Neural cell (in vitro differentiated cells): ENCODE data around the gene SUPT4H1. TPM values are rescaled to one million over a fixed set of nuclear protein-coding genes. Genes with fewer than 3 reads are reported as not detected.
A peak's percentile ranks its signal among the peaks of the same experiment; 100 is the strongest.

Source experiments
- H2AFZ ChIP-seq: fragments of 200-600, 300-800 bp; sonication (generic), shearing (Covaris generic); 2 replicates; pipeline ENCODE4 v1.6.0; 2014; ENCODE audit warnings: low read depth, mild to moderate bottlenecking, antibody characterized with exemption, low read length, moderate library complexity
- H3F3A ChIP-seq: fragments of 200-600 bp; shearing (Covaris generic); 2 replicates; pipeline ENCODE4 v1.6.1; 2016; ENCODE audit warnings: mild to moderate bottlenecking, moderate library complexity, mixed read lengths, antibody characterized with exemption, low read length; ENCODE audit not compliant: insufficient read depth, poor library complexity, severe bottlenecking
- H3K27ac ChIP-seq: fragments of 200-600, 300-800 bp; sonication (generic), shearing (Covaris generic); 2 replicates; pipeline ENCODE4 v1.5.1; 2014; ENCODE audit warnings: mild to moderate bottlenecking, low read length, moderate library complexity
- H3K27me3 ChIP-seq: fragments of 300-800, 200-600 bp; sonication (generic), shearing (Covaris generic); 2 replicates; pipeline ENCODE4 v1.6.0; 2014; ENCODE audit warnings: mild to moderate bottlenecking, low read depth, low read length, moderate library complexity; ENCODE audit not compliant: insufficient read depth
- H3K36me3 ChIP-seq: fragments of 300-800, 200-600 bp; sonication (generic), shearing (Covaris generic); 2 replicates; pipeline ENCODE4 v1.5.1; 2014; ENCODE audit warnings: mild to moderate bottlenecking, antibody characterized with exemption, low read length, moderate library complexity; ENCODE audit not compliant: insufficient read depth
- H3K4me2 ChIP-seq: fragments of 300-800, 200-600 bp; sonication (generic), shearing (Covaris generic); 2 replicates; pipeline ENCODE4 v1.6.0; 2014; ENCODE audit warnings: mild to moderate bottlenecking, low read length
- H3K4me3 ChIP-seq: fragments of 300-800, 200-600 bp; sonication (generic), shearing (Covaris generic); 2 replicates; pipeline ENCODE4 v1.5.1; 2014; ENCODE audit warnings: mild to moderate bottlenecking, low read length, moderate library complexity
- H3K79me2 ChIP-seq: fragments of 200-600 bp; shearing (Covaris generic); replicated peaks from 2 replicates; pipeline ENCODE4 v1.6.0; 2014; ENCODE audit warnings: mild to moderate bottlenecking, low read length, moderate library complexity; ENCODE audit not compliant: insufficient read depth
- H3K9ac ChIP-seq: fragments of 300-800, 200-600 bp; sonication (generic), shearing (Covaris generic); 2 replicates; pipeline ENCODE4 v1.6.1; 2016; ENCODE audit warnings: mild to moderate bottlenecking, low read length, mixed read lengths
- H3K9me2 ChIP-seq: fragments of 200-600 bp; shearing (Covaris generic); 2 replicates; pipeline ENCODE4 v1.6.1; 2016; ENCODE audit warnings: mild to moderate bottlenecking, low read length, mixed read lengths; ENCODE audit not compliant: insufficient read depth
- H3K9me3 ChIP-seq: fragments of 200-600, 300-800 bp; sonication (generic), shearing (Covaris generic); 2 replicates; pipeline ENCODE4 v1.6.1; 2016; ENCODE audit warnings: mild to moderate bottlenecking, mixed run types, low read length, moderate library complexity, mixed read lengths
- H4K20me1 ChIP-seq: fragments of 200-600 bp; shearing (Covaris generic); 2 replicates; pipeline ENCODE4 v1.6.1; 2016; ENCODE audit warnings: mild to moderate bottlenecking, mixed run types; ENCODE audit not compliant: insufficient read depth
- EP300 ChIP-seq: fragments of 450-650 bp; conservative IDR thresholded peaks from 2 replicates; pipeline ENCODE4 v1.6.1; 2014; ENCODE audit warnings: antibody characterized with exemption, mild to moderate bottlenecking, moderate library complexity; ENCODE audit not compliant: poor library complexity, severe bottlenecking
- EZH2 ChIP-seq: fragments of 200-600, 300-800 bp; shearing (Covaris generic), sonication (generic); IDR thresholded peaks from 2 replicates; pipeline ENCODE4 v1.6.1; 2014; ENCODE audit warnings: antibody characterized with exemption, low read length, borderline replicate concordance, mild to moderate bottlenecking; ENCODE audit not compliant: insufficient read depth, poor library complexity, severe bottlenecking
- MXI1 ChIP-seq: fragments of 450-650 bp; conservative IDR thresholded peaks from 2 replicates; pipeline ENCODE4 v1.6.1; 2014; ENCODE audit warnings: antibody characterized with exemption, mild to moderate bottlenecking; ENCODE audit not compliant: poor library complexity, severe bottlenecking
- POLR2AphosphoS5 ChIP-seq: IDR thresholded peaks from 2 replicates; pipeline ENCODE4 v1.6.1; 2012
- RAD21 ChIP-seq: fragments of 450-650 bp; conservative IDR thresholded peaks from 2 replicates; pipeline ENCODE4 v1.6.1; 2014; ENCODE audit warnings: antibody characterized with exemption, mild to moderate bottlenecking, moderate library complexity
- SMC3 ChIP-seq: fragments of 450-650 bp; conservative IDR thresholded peaks from 2 replicates; pipeline ENCODE4 v1.6.1; 2014; ENCODE audit warnings: antibody characterized with exemption, mild to moderate bottlenecking, moderate library complexity; ENCODE audit not compliant: poor library complexity
- TAF1 ChIP-seq: IDR thresholded peaks from 2 replicates; pipeline ENCODE4 v1.6.1; 2012; ENCODE audit warnings: low read depth
- polyA plus RNA-seq: library from polyadenylated mRNA; depleted of rRNA; stranded (reverse); fragments of >200 nt; gene quantifications from 2 replicates; pipeline ENCODE4 v1.2.3, GENCODE V29; 2014
- TF ChIP-seq, protein P1 (sequence below): IDR thresholded peaks from 2 replicates; pipeline ENCODE4 v1.6.1; 2012; ENCODE audit warnings: borderline replicate concordance
- TF ChIP-seq, protein P2 (sequence below): fragments of 450-650 bp; IDR thresholded peaks from 2 replicates; pipeline ENCODE4 v1.5.1; 2014; ENCODE audit warnings: antibody characterized with exemption, mild to moderate bottlenecking, moderate library complexity; ENCODE audit not compliant: poor library complexity, severe bottlenecking

Gene SUPT4H1
- polyA plus RNA-seq, 1 donor from 2014 or later, result 109 TPM

DNA sequence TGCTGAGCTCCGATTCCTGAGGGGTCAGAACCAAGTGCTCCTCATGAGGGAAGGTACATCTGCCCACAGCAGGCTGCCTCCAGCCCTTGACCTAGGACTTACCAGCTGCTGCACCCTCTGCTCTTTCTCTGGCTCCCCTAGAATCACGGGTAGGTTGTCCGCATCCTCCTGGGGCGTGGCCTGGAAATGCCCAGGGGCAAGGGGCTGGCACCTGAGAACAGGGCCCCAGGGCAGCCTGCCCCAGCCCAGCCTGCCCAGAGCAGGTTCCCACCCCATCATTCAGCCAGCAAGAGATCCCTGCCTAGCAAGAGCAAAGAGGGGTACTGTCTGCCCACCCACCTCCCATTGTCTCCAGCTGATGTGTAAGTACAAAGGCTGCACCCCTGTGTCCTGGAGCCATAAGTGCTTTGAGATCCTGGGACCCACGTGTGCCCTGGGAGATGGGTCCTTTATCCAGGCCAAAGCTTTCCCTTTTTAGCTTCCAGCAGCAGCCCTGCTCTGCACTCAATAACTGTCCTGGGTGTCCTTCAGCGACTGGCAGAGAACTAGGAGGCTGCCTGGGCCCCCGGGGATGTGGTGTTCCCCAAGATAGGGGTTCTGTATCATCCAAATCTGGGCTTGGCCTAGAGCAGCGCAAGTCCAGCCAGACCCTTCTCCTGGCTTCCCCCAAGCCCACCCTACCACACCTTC is 28.5 kb downstream of the SUPT4H1 start:
- Histone ChIP-seq H3K9me3 (no peaks in the 10 kb centered on the region), H3K4me2 (peak overlapping the region; percentile 96), H3K27ac (no peak overlapping the region), H3K79me2 (peaks cover 35% of the 10 kb centered on the region), H4K20me1 (no peaks in the 10 kb centered on the region), H3K27me3 (no peaks in the 10 kb centered on the region), H3K9me2 (no peaks in the 10 kb centered on the region), H3F3A (no peaks in the 10 kb centered on the region), H3K9ac (peak overlapping the region; percentile 64), H3K4me3 (peak overlapping the region; percentile 83), H2AFZ (no peak overlapping the region), H3K36me3 (no peaks in the 10 kb centered on the region)
- TF ChIP-seq RAD21, result no peak
- TF ChIP-seq, protein P1, sequence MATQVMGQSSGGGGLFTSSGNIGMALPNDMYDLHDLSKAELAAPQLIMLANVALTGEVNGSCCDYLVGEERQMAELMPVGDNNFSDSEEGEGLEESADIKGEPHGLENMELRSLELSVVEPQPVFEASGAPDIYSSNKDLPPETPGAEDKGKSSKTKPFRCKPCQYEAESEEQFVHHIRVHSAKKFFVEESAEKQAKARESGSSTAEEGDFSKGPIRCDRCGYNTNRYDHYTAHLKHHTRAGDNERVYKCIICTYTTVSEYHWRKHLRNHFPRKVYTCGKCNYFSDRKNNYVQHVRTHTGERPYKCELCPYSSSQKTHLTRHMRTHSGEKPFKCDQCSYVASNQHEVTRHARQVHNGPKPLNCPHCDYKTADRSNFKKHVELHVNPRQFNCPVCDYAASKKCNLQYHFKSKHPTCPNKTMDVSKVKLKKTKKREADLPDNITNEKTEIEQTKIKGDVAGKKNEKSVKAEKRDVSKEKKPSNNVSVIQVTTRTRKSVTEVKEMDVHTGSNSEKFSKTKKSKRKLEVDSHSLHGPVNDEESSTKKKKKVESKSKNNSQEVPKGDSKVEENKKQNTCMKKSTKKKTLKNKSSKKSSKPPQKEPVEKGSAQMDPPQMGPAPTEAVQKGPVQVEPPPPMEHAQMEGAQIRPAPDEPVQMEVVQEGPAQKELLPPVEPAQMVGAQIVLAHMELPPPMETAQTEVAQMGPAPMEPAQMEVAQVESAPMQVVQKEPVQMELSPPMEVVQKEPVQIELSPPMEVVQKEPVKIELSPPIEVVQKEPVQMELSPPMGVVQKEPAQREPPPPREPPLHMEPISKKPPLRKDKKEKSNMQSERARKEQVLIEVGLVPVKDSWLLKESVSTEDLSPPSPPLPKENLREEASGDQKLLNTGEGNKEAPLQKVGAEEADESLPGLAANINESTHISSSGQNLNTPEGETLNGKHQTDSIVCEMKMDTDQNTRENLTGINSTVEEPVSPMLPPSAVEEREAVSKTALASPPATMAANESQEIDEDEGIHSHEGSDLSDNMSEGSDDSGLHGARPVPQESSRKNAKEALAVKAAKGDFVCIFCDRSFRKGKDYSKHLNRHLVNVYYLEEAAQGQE, result no peak
- no peak for TF ChIP-seq TAF1
- no peak for TF ChIP-seq EP300
- TF ChIP-seq EZH2, result no peak
- no peak for TF ChIP-seq SMC3
- no peak for TF ChIP-seq MXI1
- no peak for TF ChIP-seq POLR2AphosphoS5
- TF ChIP-seq, protein P2, sequence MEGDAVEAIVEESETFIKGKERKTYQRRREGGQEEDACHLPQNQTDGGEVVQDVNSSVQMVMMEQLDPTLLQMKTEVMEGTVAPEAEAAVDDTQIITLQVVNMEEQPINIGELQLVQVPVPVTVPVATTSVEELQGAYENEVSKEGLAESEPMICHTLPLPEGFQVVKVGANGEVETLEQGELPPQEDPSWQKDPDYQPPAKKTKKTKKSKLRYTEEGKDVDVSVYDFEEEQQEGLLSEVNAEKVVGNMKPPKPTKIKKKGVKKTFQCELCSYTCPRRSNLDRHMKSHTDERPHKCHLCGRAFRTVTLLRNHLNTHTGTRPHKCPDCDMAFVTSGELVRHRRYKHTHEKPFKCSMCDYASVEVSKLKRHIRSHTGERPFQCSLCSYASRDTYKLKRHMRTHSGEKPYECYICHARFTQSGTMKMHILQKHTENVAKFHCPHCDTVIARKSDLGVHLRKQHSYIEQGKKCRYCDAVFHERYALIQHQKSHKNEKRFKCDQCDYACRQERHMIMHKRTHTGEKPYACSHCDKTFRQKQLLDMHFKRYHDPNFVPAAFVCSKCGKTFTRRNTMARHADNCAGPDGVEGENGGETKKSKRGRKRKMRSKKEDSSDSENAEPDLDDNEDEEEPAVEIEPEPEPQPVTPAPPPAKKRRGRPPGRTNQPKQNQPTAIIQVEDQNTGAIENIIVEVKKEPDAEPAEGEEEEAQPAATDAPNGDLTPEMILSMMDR, result no peak

DNA sequence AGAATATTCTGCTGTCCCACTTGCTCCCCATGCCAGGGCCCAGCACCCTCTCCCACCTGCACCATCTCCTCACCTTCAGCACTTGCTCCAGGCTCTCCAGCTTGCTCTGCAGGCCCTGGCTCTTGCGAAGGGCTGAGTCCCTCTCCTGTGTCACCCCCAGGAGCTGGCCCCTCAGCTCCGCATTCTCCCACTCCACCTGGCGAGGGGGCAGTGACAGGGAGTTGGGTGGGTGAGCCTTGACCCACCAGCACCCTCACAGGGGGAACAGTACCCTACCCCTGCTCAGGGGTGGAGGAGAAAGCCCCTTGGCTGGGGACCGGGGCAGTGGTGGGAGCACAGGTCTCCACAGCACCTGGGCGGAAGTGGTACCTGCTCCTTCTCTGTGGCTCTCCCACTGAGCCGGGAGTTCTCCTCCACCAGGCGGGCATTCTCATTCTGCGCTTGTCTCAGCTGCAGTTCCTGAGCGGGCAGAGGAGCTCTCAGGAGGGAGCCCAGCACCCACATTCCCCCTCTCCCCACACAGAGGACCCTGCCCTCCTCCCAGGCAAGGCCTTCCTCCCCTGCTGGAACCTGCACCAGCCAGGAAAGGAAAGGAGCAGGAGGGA is 29.3 kb downstream of the SUPT4H1 start:
- Histone ChIP-seq H3K9ac (no peak overlapping the region), H3F3A (no peaks in the 10 kb centered on the region), H3K4me3 (no peak overlapping the region), H3K9me3 (no peaks in the 10 kb centered on the region), H3K79me2 (peaks cover 31% of the 10 kb centered on the region), H3K9me2 (no peaks in the 10 kb centered on the region), H4K20me1 (no peaks in the 10 kb centered on the region), H2AFZ (no peak overlapping the region), H3K36me3 (no peaks in the 10 kb centered on the region), H3K27ac (no peak overlapping the region), H3K4me2 (no peak overlapping the region), H3K27me3 (no peaks in the 10 kb centered on the region)
- TF ChIP-seq EP300, result no peak
- TF ChIP-seq, protein P1, result no peak
- TF ChIP-seq, protein P2, result no peak
- TF ChIP-seq EZH2, result no peak
- TF ChIP-seq SMC3, result no peak
- no peak for TF ChIP-seq RAD21
- TF ChIP-seq MXI1, result no peak
- TF ChIP-seq TAF1, result no peak
- no peak for TF ChIP-seq POLR2AphosphoS5
